HG03575 (cell line): ENCODE results near the gene ATP13A2.
"Not testable (repeated sequence)": the region's sequence is repeated elsewhere in the genome, so short reads cannot be mapped to it uniquely, and the experiment has no call there.

Source experiments
- ATAC-seq: cut with Tn5 transposase; IDR thresholded peaks from one replicate; pipeline ENCODE4 v1.9.1; 2021; ENCODE audit not compliant: unreplicated experiment, insufficient number of reproducible peaks, low FRiP score; ENCODE audit errors: extremely low read depth

The ATP13A2 gene

DNA sequence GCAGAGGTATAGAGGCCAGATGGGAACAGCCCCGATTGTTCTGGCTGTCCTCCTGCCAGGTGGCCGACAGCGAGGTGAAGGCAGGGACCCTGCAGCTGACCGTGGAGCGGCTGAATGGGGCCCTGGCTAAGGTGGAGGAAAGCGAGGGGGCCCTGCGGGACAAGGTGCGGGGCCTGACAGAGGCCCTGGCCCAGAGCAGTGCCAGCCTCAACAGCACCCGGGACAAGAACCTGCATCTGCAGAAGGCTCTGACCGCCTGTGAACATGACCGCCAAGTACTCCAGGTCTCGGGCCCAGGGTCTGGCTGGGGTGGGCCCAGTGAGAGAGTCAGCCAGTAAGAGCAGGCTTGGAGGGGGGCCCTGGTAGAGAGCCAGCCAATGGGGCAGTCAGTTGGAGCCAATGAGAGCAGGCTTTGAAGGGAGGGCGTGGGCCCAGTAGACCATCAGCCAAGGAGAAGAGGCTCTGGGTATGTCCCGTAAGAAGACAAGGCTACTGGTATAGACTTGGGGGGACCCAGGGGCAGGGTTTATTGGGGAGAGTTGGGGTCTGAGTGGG is 42.6 kb downstream of the ATP13A2 start:
- ATAC-seq: no peak

DNA sequence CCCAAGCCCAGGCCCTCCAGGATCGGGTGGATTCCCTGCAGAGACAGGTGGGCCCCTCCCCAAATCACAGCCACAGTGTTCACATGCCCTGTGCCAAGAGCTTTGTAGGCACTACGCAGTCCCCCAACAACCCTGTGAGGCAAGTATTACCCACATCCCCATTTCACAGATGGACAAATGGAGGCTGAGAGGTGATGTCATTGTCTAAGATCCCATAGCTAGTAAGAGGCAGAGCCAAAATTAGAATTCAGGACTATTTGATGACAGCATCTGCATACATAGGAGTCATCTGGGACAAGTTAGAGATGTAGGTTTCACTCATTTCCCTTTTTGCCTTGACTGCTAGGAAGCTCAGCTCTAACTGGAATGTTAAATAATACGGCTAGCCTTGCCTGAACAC is 43.4 kb downstream of the ATP13A2 start:
- ATAC-seq: no peak

DNA sequence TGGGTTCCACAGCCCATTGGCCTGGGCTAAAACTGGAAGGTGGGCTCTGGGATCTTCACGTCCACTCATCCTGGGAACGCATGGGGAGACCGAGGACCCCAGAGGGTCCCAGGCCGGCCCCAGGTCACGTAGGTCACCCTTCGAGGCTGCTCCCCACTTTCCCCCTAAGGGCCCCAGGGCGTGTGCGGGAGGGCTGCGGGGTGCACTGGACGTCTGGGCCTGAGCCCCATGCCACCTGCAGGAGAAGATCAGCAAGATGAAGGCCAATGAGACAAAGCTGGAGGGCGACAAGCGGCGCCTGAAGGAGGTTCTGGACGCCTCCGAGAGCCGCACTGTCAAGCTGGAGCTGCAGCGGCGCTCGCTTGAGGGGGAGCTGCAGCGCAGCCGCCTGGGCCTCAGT is 43.8 kb downstream of the ATP13A2 start:
- no peak for ATAC-seq

DNA sequence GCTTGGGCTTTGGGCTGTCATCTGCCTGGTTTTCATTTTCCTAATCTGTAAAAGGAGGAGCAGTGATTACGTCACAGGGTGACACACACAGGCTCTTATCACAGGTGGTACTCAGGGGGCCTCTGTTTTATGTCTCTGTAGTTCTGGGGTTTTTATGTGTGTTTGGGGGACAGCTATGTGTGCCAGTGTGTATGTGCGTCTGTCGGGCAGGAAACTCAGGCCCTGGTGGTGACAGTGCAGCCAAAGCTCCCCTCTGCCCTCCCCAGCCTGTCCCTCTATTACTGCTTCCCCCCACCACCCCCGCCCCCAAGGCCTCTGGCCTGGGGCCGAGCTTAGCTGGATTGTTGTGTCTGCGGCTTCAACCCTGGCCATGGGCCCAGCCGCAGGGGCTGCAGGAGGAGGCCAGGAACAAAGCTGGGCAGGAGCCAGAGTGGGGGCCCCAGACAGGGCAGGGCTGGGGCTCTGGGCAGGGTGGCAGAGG is 44.6 kb downstream of the ATP13A2 start:
- no peak for ATAC-seq

DNA sequence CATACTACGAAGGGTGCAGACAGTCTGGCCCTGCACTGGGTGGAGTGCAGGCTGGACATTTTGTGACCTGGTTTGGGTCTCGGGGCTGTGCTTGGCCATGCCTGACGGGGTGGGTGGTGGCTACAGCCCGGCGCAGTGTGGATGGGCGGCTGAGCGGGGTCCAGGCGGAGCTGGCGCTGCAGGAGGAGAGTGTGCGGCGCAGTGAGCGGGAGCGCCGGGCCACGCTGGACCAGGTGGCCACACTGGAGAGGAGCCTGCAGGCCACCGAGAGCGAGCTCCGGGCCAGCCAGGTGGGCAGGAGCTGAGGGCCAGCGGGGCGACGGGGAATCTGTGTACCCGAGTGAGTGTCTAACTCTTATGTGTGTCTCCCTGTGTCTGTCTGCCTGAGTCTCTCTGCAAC is 45.4 kb downstream of the ATP13A2 start:
- no peak for ATAC-seq

DNA sequence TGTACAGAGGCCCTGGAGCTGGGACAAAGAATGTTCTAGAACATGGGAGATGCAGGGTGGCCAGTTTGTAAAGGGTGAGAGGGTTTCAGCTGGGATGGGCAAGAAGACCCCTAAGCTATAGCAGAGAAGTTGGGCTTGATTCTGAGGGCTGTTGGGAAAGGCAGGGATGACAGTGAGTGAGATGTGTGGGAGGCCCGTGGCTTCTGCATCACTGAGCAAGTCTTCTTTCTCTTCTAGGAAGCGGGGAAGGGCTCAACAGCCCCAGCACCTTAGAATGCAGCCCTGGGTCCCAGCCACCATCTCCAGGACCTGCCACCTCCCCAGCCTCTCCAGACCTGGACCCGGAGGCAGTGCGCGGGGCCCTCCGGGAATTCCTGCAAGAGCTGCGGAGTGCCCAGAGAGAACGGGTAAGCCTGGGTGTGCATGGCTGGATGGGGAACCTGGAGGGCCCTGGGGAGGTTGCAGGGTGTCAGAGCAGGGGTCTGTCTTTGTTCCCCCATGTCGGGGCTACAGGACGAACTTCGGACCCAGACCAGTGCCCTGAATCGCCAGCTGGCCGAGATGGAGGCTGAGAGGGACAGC is 46.2 kb downstream of the ATP13A2 start:
- ATAC-seq: no peak

DNA sequence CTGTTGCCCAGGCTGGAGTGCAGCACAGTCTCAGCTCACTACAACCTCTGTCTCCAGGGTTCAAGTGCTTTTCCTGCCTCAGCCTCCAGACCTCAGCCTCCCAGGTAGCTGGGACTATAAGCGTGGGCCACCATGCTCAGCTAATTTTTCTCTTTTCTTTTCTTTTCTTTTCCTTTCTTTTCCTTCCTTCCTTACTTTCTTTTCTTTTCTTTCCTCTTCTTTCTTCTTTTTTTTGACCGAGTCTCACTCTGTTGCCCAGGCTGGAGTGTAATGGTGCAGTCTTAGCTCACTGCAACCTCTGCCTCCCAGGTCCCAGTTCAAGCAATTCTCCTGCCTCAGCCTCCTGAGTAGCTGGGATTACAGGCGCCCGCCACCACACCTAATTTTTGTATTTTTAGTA is 47.6 kb downstream of the ATP13A2 start:
- not testable (repeated sequence) for ATAC-seq

DNA sequence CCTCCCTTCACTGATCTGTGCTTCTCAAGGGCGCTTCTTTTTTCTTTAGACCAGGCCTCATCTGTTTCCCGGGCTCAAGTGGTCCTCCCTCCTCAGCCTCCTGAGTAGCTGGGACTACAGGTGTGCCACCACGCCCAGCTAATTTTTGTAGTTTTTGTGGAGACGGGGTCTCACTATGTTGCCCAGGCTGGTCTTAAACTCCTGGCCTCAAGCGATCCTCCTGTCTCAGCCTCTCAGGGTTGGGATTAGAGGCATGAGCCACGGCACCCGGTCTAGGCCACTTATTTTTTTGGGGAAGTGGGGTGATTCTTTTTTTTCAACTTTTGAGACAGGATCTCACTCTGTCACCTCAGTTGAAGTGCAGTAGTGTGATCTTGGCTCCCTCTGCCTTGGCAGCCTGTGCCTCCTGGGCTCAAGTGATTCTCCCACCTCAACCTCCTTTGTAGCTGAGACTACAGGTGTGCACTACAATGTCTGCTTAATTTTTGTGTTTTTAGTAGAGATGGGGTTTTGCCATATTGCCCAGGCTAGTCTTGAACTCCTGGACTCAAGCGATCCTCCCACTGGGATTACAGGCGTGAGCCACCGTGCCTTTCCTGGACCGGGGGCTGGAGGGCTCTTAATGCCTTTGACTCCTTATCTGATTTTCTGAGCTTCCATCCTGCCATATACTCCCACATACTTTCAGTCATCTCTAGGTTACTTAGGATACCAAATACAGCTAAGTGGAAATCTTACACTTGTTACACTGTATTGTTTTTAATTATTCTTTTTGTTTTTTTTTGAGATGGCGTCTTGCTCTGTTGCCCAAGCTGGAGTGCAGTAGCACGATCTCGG is 50.2 kb downstream of the ATP13A2 start:
- ATAC-seq: no peak

DNA sequence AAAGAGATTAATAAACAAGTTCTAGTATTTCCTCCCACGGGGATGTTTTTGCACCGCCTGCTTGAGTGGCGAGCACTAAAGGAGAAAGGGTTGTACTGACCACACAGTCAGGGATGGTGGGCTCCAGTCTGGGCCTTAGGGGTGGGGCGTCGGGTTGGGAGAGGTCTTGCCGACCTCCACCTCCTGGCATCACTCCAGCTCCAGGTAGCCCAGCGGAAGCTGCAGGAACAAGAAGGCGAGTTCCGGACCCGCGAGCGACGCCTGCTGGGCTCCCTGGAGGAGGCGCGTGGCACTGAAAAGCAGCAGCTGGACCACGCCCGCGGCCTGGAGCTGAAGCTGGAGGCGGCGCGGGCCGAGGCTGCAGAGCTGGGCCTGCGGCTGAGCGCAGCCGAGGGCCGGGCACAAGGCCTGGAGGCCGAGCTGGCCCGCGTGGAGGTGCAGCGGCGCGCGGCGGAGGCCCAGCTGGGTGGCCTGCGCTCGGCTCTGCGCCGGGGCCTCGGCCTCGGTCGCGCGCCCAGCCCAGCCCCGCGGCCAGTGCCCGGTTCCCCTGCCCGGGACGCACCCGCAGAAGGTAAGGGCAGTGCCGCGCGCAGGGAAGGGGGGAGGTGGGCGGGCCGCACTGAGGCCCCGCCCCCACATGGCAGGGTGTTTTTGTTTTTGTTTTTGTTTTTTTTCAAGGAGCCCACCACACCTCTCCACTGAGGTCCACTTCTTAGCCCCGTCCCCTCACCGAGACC is 51.0 kb downstream of the ATP13A2 start:
- ATAC-seq: no peak

DNA sequence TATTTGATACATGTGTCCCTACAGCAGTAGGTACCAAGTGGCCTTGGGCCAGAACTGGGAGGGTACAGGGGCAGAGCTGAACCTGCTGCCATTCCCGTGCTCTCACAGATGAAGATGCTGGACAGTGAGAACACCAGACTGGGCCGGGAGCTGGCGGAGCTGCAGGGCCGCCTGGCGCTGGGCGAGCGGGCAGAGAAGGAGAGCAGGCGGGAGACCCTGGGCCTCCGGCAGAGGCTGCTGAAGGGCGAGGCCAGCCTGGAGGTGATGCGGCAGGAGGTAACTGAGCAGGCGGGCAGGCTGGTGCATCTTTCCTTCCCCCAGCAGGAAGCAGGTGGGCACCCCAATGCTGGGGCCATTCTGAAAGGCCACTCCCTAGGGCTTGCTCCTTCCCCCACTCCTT is 53.3 kb downstream of the ATP13A2 start:
- ATAC-seq: no peak

DNA sequence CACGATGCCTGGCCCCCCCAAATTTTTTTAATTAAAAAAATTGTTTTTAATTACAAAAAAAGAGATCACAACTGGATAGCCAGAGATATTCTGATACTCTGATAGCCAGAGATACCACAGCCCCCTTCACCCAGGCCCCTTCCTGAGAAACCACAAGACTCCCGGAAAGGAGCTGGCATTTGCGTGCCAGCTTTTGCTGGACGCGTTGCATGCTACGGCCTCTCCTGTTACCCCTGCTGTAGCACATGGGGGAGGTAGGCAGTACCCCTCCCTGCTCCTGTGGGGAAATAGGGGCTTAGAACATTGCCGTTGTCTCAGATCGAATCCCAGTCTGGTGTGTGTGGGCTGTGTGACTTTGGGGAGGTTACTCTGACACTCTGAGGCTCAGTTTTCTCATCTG is 54.0 kb downstream of the ATP13A2 start:
- ATAC-seq: no peak

DNA sequence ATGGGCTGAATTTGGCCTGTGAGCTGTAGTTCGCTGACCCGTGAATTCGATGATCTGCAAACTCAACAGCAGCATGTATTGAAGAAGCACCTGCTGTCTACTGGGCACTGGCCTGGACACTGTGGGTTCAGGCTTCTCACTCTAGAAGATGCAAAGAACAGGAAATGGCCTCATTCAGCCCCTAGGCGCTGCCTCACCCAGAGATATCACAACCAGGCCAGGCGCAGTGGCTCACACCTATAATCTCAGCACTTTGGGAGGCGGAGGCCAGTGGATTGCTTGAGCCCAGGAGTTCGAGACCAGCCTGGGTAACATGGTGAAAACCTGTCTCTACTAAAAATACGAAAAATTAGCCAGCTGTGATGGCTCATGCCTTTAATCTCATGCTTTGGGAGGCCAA is 55.0 kb downstream of the ATP13A2 start:
- no peak for ATAC-seq

DNA sequence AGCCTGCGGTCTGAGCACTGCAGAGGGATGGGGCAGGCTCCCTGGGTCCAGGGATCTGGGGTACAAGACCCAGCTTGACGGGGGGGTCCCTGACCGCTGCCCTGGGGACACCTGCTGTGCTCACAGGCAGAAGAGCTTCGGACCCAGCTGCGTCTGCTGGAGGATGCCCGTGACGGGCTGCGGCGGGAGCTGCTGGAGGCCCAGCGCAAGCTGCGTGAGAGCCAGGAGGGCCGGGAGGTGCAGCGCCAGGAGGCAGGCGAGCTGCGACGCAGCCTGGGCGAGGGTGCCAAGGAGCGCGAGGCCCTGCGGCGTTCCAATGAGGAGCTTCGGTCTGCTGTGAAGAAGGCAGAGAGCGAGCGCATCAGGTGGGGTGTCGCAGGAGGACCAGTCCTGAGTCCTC is 56.5 kb downstream of the ATP13A2 start:
- ATAC-seq: no peak

DNA sequence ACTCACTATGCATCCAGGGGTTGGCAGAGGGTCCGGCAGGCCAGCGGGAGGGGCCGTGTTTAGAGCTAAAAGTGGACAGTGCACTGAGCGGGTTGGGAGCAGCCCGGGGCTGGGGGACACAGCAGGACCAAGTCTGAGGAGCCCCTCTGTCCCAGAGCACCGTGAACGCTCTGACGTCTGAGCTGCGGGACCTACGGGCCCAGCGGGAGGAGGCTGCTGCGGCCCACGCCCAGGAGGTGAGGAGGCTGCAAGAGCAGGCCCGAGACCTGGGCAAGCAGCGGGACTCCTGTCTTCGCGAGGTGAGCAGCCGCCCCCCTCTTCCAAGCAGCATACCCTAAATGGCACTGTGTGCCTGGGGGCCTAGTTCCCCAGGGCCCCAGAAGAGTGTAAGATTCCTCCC is 57.1 kb downstream of the ATP13A2 start:
- no peak for ATAC-seq

DNA sequence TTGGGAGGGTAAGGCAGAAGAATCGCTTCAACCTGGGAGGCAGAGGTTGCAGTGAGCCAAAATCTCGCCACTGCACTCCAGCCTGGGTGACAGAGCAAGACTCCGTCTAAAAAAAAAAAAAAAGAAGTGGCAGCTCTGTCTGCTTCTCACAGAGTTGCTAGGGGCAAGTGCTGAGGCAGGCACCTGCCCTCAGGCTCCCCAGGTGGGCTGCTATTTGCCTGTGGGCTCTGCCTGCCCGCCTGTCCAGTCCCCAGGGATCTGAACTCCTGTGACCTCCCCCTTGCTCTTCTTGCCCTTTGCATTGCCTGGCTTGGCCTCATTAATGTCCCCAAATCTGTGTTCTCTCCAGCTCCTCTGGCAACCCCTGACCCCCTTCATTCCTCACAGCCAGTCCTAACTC is 59.4 kb downstream of the ATP13A2 start:
- not testable (repeated sequence) for ATAC-seq

DNA sequence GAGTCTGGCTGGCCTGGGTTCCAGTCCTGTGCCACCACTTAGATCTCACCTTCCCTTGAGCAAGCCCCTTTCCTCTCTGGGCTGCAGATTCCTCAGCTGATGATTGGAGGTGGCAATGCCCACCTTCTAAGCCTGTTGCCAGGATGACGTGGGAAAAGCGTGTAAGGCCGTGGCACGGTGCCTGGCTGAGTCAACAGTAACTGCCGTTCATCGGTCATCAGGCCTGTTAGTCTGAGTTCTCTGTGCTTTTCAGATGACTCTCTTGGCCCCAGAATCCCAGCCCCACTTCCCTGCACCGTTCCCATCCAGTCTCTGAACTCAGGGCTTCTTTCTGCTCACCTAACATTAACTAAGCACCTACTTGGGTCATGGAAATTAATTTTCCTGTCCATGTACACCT is 62.7 kb downstream of the ATP13A2 start:
- not testable (repeated sequence) for ATAC-seq

DNA sequence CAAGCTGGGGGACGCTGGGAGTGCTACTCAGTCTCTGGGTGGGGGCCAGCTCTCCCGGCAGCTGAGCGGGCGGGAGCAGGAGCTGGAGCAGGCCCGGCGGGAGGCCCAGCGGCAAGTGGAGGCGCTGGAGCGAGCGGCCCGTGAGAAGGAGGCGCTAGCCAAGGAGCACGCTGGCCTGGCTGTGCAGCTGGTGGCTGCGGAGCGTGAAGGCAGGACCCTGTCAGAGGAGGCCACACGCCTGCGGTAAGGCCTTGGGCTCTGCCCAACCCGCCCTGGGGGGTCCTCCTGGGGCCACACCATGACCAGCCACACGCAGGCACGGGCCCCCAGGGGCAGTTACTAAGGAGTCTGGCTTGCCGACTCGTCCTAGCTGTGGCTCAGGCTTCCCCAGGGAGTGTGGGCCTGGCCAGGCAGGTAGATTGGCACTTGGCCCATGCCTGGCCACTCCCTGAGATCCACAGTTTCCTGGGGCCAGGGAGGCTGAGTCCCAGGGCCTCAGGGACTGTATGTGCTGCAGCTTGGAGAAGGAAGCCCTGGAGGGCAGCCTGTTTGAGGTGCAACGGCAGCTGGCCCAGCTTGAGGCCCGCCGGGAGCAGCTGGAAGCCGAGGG is 63.3 kb downstream of the ATP13A2 start:
- ATAC-seq: not testable (repeated sequence)

DNA sequence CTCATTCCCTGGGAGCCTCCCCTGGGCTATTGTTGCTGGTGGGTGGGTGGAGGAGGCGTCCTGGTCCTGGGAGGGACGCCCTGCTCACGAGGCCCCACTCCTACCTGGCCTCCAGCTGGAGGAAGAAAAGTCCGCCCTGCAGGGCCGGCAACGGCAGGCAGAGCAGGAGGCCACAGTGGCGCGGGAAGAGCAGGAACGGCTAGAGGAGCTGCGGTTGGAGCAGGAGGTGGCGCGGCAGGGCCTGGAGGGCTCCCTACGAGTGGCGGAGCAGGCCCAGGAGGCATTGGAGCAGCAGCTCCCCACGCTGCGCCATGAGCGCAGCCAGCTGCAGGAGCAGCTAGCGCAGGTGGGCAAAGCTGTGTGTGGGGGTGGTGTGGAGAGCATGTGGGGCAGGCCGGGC is 65.1 kb downstream of the ATP13A2 start:
- ATAC-seq: no peak

DNA sequence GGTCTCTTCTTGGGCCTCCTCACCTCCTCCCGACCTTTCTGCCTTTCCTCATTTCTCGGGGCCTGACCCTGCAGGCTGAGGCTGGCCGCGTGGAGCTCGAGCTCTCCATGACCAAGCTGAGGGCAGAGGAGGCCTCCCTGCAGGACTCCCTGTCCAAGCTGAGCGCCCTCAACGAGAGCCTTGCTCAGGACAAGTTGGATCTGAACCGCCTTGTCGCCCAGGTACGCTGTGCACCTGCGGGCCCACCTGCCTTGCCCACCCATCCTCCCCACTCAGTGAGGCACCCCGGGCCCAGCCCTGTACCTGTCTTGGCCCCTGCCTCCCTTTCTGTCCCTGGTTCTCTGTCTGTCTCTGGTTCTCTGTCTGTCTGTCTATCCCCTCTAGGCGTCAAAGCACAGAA is 65.5 kb downstream of the ATP13A2 start:
- not testable (repeated sequence) for ATAC-seq
